ENCODE data around the gene ZYX.

DNA sequence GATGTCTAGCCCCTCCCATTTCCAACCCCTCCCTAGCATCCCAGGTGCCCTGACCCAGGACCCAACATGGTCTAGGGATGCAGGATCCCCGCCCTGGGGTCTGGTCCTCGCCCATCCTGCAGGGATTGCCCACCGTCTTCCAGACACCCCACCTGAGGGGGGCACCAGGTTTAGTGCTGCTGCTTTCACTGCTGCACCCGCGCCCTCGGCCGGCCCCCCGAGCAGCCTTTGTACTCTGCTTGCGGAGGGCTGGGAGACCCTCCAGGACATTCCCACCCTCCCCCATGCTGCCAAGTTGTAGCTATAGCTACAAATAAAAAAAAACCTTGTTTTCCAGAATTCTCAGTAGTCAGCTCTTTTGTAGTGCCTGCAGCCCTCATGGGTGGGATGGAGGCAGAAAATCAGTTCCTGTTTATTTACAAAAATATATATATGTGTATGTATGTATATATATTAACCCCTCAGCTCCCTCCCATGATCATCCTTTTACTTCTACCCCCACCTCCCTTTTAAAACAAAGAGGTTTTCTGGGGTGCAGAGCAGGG is 9.7 kb downstream of the ZYX start:
- TF ChIP-seq, protein P1, sequence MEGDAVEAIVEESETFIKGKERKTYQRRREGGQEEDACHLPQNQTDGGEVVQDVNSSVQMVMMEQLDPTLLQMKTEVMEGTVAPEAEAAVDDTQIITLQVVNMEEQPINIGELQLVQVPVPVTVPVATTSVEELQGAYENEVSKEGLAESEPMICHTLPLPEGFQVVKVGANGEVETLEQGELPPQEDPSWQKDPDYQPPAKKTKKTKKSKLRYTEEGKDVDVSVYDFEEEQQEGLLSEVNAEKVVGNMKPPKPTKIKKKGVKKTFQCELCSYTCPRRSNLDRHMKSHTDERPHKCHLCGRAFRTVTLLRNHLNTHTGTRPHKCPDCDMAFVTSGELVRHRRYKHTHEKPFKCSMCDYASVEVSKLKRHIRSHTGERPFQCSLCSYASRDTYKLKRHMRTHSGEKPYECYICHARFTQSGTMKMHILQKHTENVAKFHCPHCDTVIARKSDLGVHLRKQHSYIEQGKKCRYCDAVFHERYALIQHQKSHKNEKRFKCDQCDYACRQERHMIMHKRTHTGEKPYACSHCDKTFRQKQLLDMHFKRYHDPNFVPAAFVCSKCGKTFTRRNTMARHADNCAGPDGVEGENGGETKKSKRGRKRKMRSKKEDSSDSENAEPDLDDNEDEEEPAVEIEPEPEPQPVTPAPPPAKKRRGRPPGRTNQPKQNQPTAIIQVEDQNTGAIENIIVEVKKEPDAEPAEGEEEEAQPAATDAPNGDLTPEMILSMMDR (conservative IDR thresholded peaks at IDR 0.05 in 1 of 2, IDR thresholded peaks at IDR 0.05 in 1 of 2; ENCODE audit: low read depth in 1 of 2, low read length in 2 of 2): no peak
- TF ChIP-seq EZH2 (IDR thresholded peaks at IDR 0.05; ENCODE audit: low read length, missing control alignments): no peak
